ENCODE data around the gene EXOC3L2. TPM values are rescaled to one million over a fixed set of nuclear protein-coding genes. Genes with fewer than 3 reads are reported as not detected.

Gene EXOC3L2
- total RNA-seq, 5 donors from 2014 or later (not counting 1 experiment from before 2014, with no cell fraction given), result not detected

GRCh38 chr19:45175515-45176345 is 69.5 kb downstream of the EXOC3L2 start:
- H3K27ac Mint-ChIP-seq, result peak overlapping the region; percentile 36 to 74
- H3K27me3 ChIP-seq (replicated peaks in 1 of 2; ENCODE audit: control insufficient read depth in 2 of 2, extremely low read depth in 1 of 2, insufficient read depth in 2 of 2, low read length in 1 of 2), result no peaks in the 10 kb centered on the region
- no peaks in the 10 kb centered on the region for H3K9me3 Mint-ChIP-seq
- 91% methylated on average over 5 of the region's 10 CpGs for WGBS (ENCODE audit: insufficient coverage)
- CTCF ChIA-PET, result no interaction called here
- H3K27ac ChIP-seq (ENCODE audit: low read length), result no peak overlapping the region
- peaks cover 0 to 5% of the 10 kb centered on the region in 2 donors for H3K36me3 ChIP-seq (ENCODE audit: control insufficient read depth in 2 of 2, extremely low read depth in 1 of 2, insufficient read depth in 1 of 2, low read length in 1 of 2)
- H3K9me3 ChIP-seq, result no peaks in the 10 kb centered on the region
- H3K36me3 Mint-ChIP-seq, result no peaks in the 10 kb centered on the region
- ATAC-seq (replicated peaks in 1 of 4) (no peak), DNase-seq (no peak)
- peaks cover 24 to 64% of the 10 kb centered on the region in 2 experiments for H3K4me1 ChIP-seq (ENCODE audit: control insufficient read depth in 1 of 2, extremely low read depth in 1 of 2, insufficient read depth in 2 of 2, low read length in 2 of 2)
- POLR2A ChIA-PET, result no interaction called here
- no peak overlapping the region for H3K4me3 ChIP-seq (ENCODE audit: control insufficient read depth in 1 of 2, extremely low read depth in 1 of 2, low read length in 1 of 2)
- H3K4me3 Mint-ChIP-seq, result peak overlapping the region in 2 of 3 donors; percentile 11 to 45
- peaks cover 49 to 59% (median 56%) of the 10 kb centered on the region in 3 donors for H3K4me1 Mint-ChIP-seq
- no peaks in the 10 kb centered on the region for H3K27me3 Mint-ChIP-seq

- Mint-ChIP-seq H3K9me3 (no peaks in the 10 kb centered on the region), H3K27me3 (no peaks in the 10 kb centered on the region), H3K4me1 (peaks cover 46 to 67% (median 55%) of the 10 kb centered on the region in 3 donors), H3K4me3 (no peak overlapping the region), H3K27ac (peak overlapping the region; percentile 11 to 44), H3K36me3 (no peaks in the 10 kb centered on the region)
- no peaks in the 10 kb centered on the region for H3K27me3 ChIP-seq (replicated peaks in 1 of 2; ENCODE audit: control insufficient read depth in 2 of 2, extremely low read depth in 1 of 2, insufficient read depth in 2 of 2, low read length in 1 of 2)
- 86% methylated on average over 7 of the region's 12 CpGs for WGBS (ENCODE audit: insufficient coverage)
- no peaks in the 10 kb centered on the region for H3K36me3 ChIP-seq (ENCODE audit: control insufficient read depth in 2 of 2, extremely low read depth in 1 of 2, insufficient read depth in 1 of 2, low read length in 1 of 2)
- ChIA-PET CTCF (interaction anchor here in 1 of 2 donors (0.6 kb wide), 1 partner anchor 13 kb away, joined by 4 read pairs; no protein-coding TSS in a partner anchor), POLR2A (no interaction called here)
- ATAC-seq (replicated peaks in 1 of 4) (no peak), DNase-seq (no peak)
- no peak overlapping the region for H3K4me3 ChIP-seq (ENCODE audit: control insufficient read depth in 1 of 2, extremely low read depth in 1 of 2, low read length in 1 of 2)
- no peak overlapping the region for H3K27ac ChIP-seq (ENCODE audit: low read length)
- H3K4me1 ChIP-seq (ENCODE audit: control insufficient read depth in 1 of 2, extremely low read depth in 1 of 2, insufficient read depth in 2 of 2, low read length in 2 of 2), result peaks cover 22 to 69% of the 10 kb centered on the region in 2 experiments
- H3K9me3 ChIP-seq, result no peaks in the 10 kb centered on the region
These were observed 71.4 kb downstream of the EXOC3L2 start for GRCh38 chr19:45173816-45174215.

- Mint-ChIP-seq H3K9me3 (no peaks in the 10 kb centered on the region), H3K27me3 (no peaks in the 10 kb centered on the region), H3K4me1 (peaks cover 44 to 69% (median 52%) of the 10 kb centered on the region in 3 donors), H3K4me3 (peak overlapping the region in 2 of 3 donors; percentile 41 to 78), H3K36me3 (no peaks in the 10 kb centered on the region), H3K27ac (peak overlapping the region; percentile 84 to 88)
- H3K4me3 ChIP-seq (ENCODE audit: control insufficient read depth in 1 of 2, extremely low read depth in 1 of 2, low read length in 1 of 2), result peak overlapping the region; percentile 4 to 29
- H3K9me3 ChIP-seq, result no peaks in the 10 kb centered on the region
- H3K36me3 ChIP-seq (ENCODE audit: control insufficient read depth in 2 of 2, extremely low read depth in 1 of 2, insufficient read depth in 1 of 2, low read length in 1 of 2), result no peaks in the 10 kb centered on the region
- peaks cover 22 to 70% of the 10 kb centered on the region in 2 experiments for H3K4me1 ChIP-seq (ENCODE audit: control insufficient read depth in 1 of 2, extremely low read depth in 1 of 2, insufficient read depth in 2 of 2, low read length in 2 of 2)
- H3K27ac ChIP-seq (ENCODE audit: low read length), result peak overlapping the region; percentile 45
- POLR2A ChIA-PET, result interaction anchor here in 1 of 2 donors (0.5 kb wide), 1 partner anchor 11 kb away, joined by 3 read pairs; no protein-coding TSS in a partner anchor
- 99% methylated on average over 12 of the region's 18 CpGs for WGBS (ENCODE audit: insufficient coverage)
- CTCF ChIA-PET, result no interaction called here
- no peak for DNase-seq
- H3K27me3 ChIP-seq (replicated peaks in 1 of 2; ENCODE audit: control insufficient read depth in 2 of 2, extremely low read depth in 1 of 2, insufficient read depth in 2 of 2, low read length in 1 of 2), result no peaks in the 10 kb centered on the region
- no peak for ATAC-seq (replicated peaks in 1 of 4)
These were observed 72.5 kb downstream of the EXOC3L2 start for GRCh38 chr19:45172611-45173208.

- CTCF ChIA-PET, result no interaction called here
- Histone ChIP-seq H3K27me3 (replicated peaks in 1 of 2; ENCODE audit: control insufficient read depth in 2 of 2, extremely low read depth in 1 of 2, insufficient read depth in 2 of 2, low read length in 1 of 2) (no peaks in the 10 kb centered on the region), H3K36me3 (ENCODE audit: control insufficient read depth in 2 of 2, extremely low read depth in 1 of 2, insufficient read depth in 1 of 2, low read length in 1 of 2) (no peaks in the 10 kb centered on the region), H3K27ac (ENCODE audit: low read length) (peak overlapping the region; percentile 45), H3K4me1 (ENCODE audit: control insufficient read depth in 1 of 2, extremely low read depth in 1 of 2, insufficient read depth in 2 of 2, low read length in 2 of 2) (peaks cover 22 to 64% of the 10 kb centered on the region in 2 experiments), H3K9me3 (no peaks in the 10 kb centered on the region), H3K4me3 (ENCODE audit: control insufficient read depth in 1 of 2, extremely low read depth in 1 of 2, low read length in 1 of 2) (peak overlapping the region; percentile 4 to 29)
- POLR2A ChIA-PET, result no interaction called here
- ATAC-seq (replicated peaks in 1 of 4) (peak; percentile 62 to 72 (median 69)), DNase-seq (peak in 18 of 35 experiments; percentile 15 to 46 (median 34))
- H3K9me3 Mint-ChIP-seq, result no peaks in the 10 kb centered on the region
- 0% methylated on average over 3 of the region's 4 CpGs for WGBS (ENCODE audit: insufficient coverage)
- H3K27ac Mint-ChIP-seq, result peak overlapping the region; percentile 84 to 88
- peak overlapping the region; percentile 34 to 78 (median 41) for H3K4me3 Mint-ChIP-seq
- no peaks in the 10 kb centered on the region for H3K27me3 Mint-ChIP-seq
- H3K4me1 Mint-ChIP-seq, result peaks cover 40 to 65% (median 48%) of the 10 kb centered on the region in 3 donors
- no peaks in the 10 kb centered on the region for H3K36me3 Mint-ChIP-seq
These were observed 73.0 kb downstream of the EXOC3L2 start for GRCh38 chr19:45172173-45172572.

DNA sequence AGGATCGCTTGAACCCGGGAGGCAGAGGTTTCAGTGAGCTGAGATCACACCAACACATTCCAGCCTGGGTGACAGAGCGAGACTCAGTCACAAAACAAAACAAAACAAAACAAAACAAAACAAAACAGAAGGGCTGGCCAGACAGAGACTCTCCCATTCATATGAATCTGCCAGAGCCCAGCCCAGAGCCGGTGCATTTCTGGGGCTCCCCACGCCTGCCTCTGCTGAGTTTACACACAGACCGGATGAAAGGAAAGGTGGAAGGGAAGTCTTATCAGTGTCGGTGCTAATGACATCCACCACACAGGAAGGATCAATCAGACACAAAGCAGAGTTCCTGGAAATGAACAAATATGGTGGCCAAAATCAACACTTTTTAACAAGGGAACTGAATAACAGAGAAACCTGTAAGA is 74.0 kb downstream of the EXOC3L2 start:
- Mint-ChIP-seq H3K36me3 (no peaks in the 10 kb centered on the region), H3K27me3 (no peaks in the 10 kb centered on the region), H3K9me3 (no peaks in the 10 kb centered on the region), H3K27ac (peak overlapping the region; percentile 85 to 97), H3K4me1 (peaks cover 40 to 67% (median 48%) of the 10 kb centered on the region in 3 donors), H3K4me3 (peak overlapping the region; percentile 58 to 78 (median 72))
- no peaks in the 10 kb centered on the region for H3K9me3 ChIP-seq
- H3K36me3 ChIP-seq (ENCODE audit: control insufficient read depth in 2 of 2, extremely low read depth in 1 of 2, insufficient read depth in 1 of 2, low read length in 1 of 2), result no peaks in the 10 kb centered on the region
- H3K4me1 ChIP-seq (ENCODE audit: control insufficient read depth in 1 of 2, extremely low read depth in 1 of 2, insufficient read depth in 2 of 2, low read length in 2 of 2), result peaks cover 22 to 58% of the 10 kb centered on the region in 2 experiments
- CTCF ChIA-PET, result interaction anchor here in 1 of 2 donors (0.6 kb wide), 2 partner anchors 83 to 600 kb away, joined by 4 to 5 read pairs; no protein-coding TSS in a partner anchor
- peak in 31 of 35 experiments; percentile 25 to 71 (median 50) for DNase-seq
- POLR2A ChIA-PET, result no interaction called here
- 42% methylated on average over 3 of the region's 7 CpGs for WGBS (ENCODE audit: insufficient coverage)
- peak overlapping the region in 1 of 2 donors; percentile 11 for H3K4me3 ChIP-seq (ENCODE audit: control insufficient read depth in 1 of 2, extremely low read depth in 1 of 2, low read length in 1 of 2)
- H3K27ac ChIP-seq (ENCODE audit: low read length), result peak overlapping the region; percentile 78
- peak; percentile 74 to 94 (median 84) for ATAC-seq (replicated peaks in 1 of 4)
- no peaks in the 10 kb centered on the region for H3K27me3 ChIP-seq (replicated peaks in 1 of 2; ENCODE audit: control insufficient read depth in 2 of 2, extremely low read depth in 1 of 2, insufficient read depth in 2 of 2, low read length in 1 of 2)

Measured in T-cell (primary cell).